Activated T-helper 1 cell treated with Interleukin-2 at 50 U/mL for 16 hours (primary cell): ENCODE data around the gene COL8A1.

ENCODE experiments used
- DNase-seq: peaks from one replicate; pipeline ENCODE4 v3.0.0-alpha.2; 2020; ENCODE audit warnings: low read depth

COL8A1 gene

DNA sequence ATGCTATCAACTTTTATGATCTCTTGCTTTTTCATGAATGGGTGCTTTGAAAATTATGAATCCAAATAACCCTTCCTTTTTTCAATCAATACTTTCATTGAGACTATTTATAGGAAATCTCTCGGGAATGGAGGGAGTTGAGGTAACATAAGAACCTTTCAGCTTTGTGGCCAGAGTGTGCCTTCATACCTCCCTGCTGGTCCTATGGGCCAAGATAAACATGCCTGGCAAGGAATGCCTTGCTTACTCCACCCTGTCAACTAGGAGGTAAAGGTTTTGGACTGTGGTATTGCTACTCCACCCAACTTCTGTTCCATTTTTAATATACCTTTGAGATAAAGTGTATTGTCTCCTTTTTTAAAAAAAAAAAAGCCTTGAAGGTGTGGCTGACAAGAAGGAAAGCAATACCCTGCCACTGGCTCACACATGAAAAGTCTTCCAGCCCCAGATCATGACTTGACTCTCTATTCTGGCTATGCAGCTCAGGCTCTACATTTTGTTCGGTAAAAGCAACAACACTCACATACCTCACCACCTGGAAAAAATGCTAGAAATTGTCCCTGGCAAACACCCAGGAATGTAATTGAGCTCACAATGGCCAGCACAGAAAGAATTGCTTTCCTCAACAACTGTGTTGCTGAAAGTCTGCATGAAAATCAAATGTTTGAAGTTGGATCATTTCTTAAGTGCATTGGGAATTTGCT, 35.8 kb downstream of the COL8A1 start:
- no peak for DNase-seq

DNA sequence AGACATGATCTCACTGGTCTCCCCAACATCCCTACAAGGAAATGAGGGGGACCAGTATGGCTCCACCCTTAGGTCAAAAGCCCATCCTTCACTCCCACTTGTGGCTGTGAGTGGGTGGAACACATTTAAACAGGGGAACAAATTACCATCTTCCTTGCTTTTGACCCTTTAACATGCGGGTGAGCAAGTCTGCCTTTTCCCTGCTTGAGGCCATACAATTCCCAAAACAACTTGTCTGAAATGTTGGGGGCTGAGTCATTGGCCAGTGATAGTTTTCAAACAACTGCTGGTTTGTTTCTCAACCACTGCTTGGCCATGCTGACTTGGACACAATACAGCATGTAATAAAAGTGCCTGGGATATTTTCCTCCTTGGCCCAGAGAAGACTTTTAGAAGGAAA, 39.6 kb downstream of the COL8A1 start:
- DNase-seq, result no peak

DNA sequence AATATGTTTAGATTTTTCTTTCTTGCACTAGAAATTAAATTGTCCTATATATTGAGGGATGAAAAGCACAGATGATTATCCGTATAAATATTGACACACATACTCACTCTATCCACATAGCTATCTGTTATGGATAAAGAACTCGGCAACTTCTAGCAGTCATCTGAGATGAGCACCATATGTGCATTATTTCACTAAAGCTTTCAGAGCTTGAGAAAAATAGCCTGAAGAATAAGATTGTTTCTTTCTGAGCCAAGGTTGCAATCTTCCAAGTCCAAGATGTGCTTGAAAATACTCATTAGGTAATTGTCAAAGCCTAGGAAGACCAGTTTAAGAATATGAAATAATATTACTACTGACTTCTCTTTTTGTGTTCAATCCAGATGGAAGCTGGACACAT, 40.5 kb downstream of the COL8A1 start:
- DNase-seq, result no peak

DNA sequence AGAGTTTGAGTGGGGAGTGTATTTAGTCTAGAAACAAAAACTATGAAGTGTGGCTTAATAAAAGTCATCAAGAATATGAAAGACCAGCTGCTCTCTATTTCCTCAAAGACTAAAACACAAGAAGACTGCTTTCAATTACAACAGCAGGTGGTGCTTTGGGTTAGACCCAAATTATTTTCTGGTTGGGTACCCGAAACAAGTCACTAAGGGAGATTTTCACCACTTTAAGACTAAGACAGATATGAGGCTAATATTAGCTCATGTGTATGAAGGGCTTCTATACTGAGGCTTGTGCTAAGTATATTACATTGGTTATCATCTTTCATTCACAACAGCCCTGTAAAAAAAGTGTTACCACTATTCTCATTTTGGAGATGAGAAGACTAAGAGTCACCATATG, 43.1 kb downstream of the COL8A1 start:
- no peak for DNase-seq

DNA sequence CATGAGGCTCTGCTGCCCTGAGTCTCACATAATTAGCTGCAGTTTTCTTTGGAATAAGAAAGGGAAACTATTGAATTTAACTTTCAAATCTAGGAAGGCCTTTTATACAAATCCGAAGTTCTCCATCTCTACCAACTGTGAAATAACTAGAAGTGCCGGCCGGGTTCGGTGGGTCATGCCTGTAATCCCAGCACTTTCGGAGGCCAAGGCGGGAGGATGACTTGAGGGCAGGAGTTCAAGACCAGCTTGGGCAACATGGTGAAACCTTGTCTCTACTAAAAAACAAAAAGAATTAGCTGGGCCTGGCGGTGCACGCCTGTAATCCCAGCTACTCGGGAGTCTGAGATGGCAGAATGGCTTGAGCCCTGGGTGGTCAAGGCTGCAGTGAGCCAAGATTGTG, 43.6 kb downstream of the COL8A1 start:
- DNase-seq, result no peak

DNA sequence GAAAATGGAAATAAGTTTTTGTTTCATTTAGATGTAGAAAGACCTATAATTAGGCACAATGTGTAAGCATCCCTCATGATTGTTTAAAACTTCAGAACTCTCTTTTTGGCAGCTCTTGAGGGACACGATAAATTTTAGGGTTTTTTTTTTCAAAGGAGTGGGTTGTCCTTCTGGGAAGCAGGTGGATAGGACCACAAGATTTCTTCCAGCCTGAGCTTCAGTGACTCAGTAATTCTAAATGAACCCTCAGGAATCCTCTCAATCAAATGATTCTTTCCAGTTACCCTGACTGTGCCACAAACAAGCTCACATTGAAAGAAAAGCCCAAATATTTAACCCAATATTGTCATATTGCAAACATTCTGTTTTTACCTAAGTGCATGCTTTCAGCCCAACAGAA, 45.1 kb downstream of the COL8A1 start:
- DNase-seq, result no peak

DNA sequence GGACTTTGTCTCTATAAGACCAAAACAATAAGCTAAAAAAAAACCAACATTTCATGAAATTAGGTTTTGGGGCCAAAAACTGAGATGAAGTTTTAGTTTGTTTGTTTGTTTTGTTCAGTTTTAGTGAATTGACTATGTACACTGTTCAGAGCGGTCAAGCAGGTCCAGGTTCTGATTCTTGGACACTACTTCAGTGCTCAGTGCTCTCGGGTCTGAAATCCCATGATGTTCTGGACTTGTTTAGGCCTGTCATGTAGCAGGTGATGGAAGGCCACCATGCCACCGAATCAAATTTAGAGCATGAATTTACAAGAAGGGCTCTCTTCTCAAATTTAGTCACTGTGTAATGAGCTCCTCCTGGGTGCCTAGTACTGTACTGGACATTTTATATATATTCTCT, 45.5 kb downstream of the COL8A1 start:
- no peak for DNase-seq

DNA sequence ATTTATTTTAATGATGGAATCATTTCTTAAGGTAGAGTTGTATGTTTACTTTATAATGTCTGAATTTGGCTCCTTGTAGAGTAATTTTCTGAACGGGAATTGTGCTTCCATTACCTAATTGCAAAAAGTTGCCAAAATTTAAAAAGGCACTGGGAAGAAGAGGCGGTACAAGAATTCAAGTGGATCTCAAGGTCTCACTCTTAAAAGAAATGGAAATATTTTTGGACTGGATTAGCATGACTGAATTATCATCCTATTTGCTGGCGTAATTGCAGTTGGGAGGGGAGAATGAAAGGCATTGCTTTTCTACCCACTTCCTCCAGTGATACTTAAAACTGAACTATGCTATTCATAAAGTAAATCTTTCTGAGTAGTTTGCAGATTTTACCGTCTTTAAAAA, 46.2 kb downstream of the COL8A1 start:
- DNase-seq, result no peak

DNA sequence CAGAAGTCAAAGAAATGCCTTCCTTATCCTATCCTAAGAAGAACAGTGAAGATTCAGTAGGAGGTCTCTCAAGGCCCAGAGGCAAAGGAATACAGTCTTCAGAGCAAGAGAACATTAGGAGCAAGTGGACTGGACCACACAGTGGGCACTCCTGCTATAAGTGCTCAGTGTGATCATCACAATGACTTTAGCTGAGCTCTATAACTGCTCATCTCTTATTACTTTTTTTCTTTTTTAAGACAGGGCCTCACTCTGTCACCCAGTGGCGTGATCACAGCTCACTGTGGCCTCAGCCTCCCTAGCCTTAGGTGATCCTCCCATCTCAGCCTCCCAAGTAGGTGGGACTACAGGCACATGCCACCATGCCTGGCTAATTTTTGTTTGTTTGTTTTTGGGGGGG, 48.1 kb downstream of the COL8A1 start:
- no peak for DNase-seq

DNA sequence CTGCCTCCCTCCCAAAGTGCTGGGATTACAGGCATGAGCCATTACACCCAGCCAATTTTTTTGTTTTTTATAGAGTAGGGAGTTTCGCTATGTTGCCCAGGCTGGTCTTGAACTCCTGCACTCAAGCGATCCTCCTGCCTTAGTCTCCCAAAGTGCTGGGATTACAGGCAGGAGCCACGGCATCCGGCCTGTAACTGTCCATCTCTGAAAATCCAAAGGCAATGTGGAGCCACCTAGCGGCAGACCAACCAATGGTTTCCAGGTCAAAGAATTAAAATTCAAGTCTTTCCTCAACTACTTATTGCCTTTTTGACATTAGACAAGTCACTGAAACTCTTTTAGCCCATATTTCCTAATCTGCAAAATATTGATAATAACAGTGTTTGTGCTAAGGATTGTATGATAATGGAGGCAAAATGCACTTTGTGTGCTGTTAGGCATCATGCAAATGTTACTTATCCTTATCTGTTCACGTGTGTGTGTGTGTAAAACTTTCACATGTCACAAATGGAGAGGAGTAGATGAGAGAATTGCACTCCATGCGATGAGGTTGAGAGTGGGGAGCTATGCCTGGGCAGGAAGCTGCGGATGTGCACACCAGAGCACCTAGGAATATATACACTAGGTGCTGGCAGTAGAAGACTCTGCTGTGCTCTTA, 48.7 kb downstream of the COL8A1 start:
- DNase-seq, result no peak

DNA sequence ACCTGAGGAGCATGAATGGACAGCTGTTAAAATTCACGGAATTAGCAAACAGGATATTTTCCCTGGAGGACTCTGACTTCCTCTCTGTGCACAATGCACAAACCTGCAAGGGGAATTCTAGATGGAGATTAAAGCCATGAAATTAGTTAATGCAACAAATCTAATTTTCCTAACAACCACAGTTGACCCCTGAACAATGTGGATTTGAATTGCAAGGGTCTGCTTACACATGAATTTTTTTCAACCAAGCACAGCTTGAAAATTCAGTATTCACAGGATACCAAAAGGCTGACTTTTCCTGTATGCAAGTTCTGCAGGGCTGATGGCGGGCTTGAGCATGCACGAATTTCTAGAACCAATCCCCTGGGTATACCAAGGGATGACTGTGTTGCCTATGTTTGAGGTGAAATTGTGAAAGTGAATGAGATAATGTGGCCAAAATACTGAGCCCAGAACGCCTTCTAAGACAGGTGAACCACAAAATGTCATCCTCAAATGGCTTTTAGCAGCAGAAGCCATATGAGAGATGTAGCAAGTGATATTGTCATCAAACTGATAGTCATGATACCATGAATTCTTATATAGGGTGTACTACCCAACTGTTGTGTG, 52.5 kb downstream of the COL8A1 start:
- no peak for DNase-seq

DNA sequence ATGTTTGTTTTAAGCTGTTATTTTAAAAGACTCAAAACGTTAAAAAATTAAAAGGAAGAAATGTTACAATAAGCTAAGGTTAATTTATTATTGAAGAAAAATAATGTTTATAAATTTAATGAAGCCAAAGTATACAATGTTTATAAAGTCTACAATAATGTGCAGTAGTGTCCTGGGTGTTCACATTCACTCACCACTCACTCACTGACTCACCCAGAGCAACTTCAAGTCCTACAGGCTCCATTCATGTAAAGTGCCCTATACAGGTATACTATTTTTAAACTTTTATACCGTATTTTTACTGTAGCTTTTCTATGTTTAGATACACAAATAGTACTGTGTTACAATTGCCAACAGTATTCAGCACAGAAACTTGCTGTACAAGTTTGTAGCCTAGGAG, 55.2 kb downstream of the COL8A1 start:
- DNase-seq, result no peak

DNA sequence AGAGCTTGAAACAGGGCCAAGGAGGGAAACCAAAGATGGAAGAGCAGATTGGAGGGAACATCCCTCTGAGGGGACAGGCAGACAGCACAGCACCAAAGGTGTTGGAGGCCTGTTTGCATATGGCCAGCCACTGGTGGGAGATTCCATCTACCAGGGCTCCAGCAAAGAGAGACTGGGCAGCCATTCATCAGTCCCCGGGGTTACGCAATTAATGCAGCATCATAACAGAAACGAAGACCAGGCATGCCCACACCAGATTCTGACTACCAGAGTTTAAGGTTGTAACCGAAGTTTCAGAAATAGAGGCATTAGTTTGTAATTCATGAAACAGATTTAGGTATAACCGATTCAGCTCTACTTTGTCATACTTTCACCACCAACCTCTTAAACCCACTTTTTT, 58.1 kb downstream of the COL8A1 start:
- DNase-seq, result no peak

DNA sequence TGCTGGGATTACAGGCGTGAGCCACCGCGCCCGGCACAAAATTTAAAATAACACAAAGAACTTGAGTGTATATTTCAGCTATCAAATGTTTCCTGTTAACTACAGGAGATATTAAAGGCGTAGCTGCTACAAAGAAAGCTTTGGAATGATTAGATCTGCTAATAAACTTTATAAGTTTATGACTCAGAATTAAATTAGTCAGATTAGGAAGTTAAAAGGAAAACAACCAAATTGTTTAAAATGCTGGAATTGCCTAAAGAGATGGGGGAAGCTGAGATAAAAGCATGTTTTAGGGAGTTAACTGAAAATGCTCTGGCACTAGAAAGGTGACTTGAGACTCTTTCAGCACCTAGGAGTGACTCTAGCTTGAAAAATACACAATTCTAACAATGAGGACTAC, 58.9 kb downstream of the COL8A1 start:
- no peak for DNase-seq

DNA sequence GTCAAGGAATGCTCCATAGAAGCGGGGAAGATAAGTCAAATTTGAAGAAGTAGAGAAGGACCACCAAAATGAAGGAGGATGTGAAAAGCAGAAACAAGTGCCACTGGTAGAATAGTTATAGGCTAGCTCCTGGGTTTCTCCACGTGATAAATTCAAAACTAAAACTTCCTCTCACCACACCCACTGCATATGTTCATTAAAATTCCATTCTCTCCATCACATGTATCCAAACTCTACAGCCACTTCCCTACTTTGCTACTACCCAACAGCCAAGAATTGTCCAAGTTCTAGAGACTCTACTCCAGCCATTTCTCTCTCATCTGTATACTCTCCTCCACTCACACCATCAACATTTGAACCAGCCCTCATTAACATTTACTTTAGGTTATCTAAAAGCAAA, 60.5 kb downstream of the COL8A1 start:
- DNase-seq, result no peak

DNA sequence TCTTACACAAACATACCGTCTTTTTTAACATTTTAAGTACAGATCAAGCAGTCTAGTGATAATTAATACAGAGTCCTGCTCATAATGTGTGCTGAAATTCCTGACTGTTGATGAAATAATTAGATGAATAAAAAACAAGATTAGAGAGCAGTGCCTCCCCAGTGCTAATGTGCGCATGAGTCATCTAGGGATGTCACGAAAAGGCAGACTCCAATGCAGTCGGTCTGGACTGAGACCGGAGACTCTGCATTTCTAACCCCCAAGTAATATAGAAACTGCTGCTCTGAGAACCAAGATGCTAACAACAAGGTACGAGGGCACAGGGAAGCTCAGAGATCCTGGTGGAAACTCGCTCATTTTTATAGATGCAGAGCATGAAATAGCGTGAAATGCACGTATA, 61.4 kb downstream of the COL8A1 start:
- DNase-seq, result no peak

DNA sequence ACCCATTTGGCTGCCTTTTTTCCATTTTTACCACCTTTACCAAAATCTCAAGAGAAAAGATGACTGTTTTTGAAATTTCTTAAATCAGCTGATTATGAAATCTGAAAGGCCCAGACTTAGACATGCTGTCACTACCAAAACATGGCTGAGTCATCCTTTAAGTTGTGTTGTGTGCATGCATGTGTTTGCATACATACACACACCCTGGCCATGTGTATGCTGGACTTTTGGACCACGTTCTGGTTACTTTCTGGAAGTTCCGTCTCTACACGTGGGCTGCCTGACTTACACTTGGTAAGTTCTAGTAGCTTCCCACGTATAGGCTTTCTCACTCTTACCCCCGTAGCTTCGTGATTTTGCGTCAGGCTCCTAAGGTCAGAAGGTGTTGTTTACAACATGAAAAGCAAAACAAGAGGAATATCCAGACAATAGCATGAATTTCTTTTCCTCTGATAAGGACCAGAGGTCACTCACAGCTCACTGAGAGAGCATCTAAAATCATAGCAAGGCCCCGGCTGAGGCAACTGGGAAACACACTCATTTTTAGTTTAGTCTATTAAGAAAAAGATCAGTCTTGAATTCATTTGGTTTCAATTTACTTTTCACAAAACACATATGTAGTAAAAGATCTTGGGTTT, 62.4 kb downstream of the COL8A1 start:
- DNase-seq, result no peak

DNA sequence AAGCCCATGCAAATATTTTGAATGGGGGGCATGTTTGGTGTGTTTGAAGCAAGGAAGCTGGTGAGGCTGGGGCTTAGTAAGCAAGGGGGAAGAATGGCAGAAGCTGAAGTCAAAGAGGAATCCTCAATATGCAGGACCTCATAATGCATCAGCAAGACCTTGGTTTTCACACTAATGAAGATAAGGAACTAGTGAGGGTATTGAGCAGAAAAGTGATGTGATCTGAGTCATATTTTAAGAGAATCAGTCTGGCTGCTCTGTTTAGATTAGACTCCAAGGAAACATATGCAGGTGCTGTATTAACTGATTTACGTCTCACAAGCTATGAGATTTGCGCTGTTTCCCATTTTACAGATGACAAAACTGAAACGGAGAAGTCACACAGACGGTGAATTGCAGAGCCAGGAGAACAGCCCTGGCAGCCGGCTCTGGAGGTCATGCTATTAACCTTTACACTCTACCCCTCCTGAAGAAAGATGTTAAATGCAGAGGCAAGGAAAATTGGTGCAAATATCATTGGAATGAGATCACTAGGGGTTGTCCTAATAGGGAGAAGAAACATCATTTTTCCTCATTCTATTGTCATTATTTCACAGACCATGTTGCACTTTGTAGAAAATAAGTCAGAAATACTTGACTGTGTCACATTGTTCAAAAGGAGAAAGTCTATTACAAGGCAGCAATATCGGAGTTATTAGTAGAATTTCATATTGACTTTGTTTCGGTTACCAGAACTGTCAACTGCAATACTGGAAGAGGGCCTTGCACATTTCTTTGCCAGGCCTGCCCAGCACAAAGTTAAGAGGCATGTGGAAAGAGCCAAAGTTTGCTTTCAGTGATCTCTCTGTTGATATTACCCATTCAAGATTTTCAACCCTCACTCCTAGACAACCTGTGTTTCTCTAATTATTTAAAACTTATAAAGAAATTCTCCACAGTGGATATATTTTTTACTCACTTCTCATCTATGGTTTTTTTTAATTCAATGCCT, 64.9 kb downstream of the COL8A1 start:
- DNase-seq, result no peak

DNA sequence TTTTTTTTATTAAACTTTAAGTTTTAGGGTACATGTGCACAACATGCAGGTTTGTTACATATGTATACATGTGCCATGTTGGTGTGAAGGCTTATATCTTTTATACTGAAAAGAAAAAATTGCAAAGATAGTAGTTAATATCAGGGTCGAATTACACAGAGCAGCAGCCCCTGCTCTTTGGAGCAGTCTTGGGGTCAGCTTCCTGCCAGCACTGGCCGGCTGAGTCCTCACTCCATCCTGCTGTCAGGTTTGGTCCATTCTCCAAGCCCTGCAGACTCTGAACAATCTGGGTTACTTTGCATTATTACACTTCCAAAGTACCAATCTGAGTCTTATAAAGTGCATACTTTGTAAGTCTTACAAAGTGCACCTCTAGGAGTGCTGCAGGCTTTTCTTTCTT, 66.0 kb downstream of the COL8A1 start:
- no peak for DNase-seq

DNA sequence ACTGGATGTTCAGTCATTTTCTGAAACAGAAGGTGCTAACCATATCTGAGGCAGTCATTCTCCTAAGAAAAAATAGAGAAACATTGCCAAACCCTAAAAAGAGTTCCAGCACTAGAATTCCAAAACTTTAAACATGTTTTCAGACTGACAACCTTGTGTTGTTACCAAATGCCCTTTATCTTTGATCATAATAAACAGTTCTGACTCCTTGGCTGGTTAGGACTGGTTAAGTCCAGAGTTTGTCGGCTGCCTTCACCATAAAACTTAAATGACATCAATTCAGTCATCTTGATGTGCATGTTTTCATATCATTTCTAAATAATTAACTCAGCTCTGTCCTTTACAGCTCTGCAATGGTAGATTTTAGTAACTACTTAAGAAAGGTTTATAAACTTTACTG, 68.0 kb downstream of the COL8A1 start:
- DNase-seq, result no peak

DNA sequence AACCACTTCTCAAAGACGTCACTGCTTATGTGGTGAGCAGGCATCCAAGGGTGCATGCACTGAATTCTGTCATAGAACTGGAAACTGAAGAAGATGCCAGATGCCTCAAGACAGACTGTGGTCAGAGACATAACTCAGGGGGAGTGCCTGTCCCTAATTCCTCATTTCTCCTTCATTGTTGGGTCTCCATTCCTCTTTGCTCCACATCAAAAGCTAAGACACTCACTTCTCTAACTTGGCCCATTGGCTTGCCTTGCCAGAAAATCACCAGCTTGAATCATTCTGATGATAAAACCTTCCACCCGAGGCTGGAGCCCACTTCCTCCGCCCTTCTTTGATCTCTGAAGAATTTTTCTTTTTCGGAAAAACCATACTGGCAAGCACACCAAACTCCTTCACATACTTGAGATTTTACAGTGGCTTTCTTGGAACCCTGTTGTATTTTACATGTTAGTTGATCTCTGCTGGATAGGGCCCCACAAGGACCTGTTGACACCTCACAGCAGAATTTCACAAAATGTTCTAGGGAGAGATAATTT, 69.9 kb downstream of the COL8A1 start:
- no peak for DNase-seq

DNA sequence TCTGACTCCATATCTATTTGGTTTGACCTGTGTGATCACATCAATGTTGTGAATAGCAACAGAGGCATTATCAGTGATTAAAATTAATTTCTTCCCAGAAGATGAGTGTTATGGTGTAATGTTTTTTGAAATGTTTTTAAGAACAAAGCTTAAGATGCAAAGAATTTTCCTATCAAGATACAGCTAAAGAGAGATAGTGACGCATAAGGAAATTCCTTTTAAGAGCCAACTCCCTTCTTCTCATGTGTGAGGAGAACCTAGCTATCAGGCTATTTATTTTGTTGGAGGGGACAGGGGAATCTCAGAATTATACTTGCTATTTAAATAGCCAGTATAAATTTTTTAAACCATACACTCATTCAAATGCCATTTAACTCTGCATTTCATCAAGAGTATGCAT, 71.3 kb downstream of the COL8A1 start:
- no peak for DNase-seq
